NCI-H2029 treated with DMSO at 0.1 percent for 48 hours (cell line): ENCODE data around the gene SGIP1.

ENCODE experiments used
- DNase-seq: peaks from one replicate; lab custom pipeline; 2025; lab: John Stamatoyannopoulos, UW

SGIP1 gene

GRCh38 chr1:66523562-66523961 lies 10.4 kb upstream of the SGIP1 start:
- DNase-seq, result no peak

- no peak for DNase-seq
Measured at GRCh38 chr1:66525086-66525485, 8.9 kb upstream of the SGIP1 start.

DNA sequence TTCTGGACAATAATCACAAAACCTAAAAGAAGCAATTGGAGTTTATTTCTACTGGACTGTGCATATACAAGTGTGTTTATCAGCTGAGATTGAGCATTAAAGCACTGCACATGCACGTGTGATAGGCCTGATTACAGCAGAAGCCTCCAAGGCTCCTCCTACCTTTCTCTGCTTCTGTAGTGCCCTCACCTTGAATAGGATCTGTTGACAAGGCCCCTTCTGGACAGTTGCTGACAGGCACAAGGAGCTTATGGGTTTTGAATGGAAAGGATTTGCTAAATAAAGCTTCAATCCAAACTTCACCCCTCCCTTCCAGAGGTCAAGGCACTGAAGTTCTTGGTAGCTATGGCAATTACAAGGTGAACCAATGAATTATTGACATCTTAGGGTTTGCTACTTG lies 7.9 kb upstream of the SGIP1 start:
- no peak for DNase-seq

DNA sequence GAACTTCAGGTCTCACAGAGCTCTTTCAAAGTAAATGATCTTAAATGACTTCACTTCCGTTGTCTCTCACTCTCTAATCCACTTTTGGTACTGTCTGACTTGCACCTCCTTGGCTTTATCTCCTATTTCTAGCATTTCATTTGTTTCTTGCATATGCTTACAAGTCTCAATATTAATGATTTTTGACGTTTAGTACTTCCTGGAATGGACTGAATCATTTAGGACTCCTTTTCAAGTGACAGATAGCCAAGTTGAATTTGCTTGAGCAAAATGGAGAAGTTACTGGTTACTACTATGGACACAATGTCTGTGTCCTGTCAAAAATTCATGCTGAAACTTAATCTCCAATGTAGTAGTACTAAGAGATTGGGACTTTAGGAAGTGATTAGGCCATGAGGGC lies 7.0 kb upstream of the SGIP1 start:
- DNase-seq, result no peak

DNA sequence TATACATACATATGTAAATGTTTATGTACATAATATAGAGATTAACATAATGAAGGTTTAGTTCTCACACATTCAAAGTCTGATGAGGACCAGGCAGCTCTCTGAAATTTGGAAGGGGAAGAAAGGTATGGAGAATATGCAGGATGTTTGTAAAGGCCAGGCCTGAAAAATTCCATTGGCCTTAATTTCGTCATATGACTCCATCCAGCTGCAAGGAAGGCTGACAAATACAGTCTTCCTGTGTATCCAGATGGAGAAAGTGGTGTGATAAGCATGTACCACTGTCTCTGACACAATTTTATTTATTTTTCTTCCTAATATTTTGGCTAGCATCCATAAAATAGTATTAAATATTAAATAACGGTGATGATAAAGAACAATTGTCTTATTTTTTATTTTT lies 6.3 kb upstream of the SGIP1 start:
- no peak for DNase-seq

GRCh38 chr1:66528580-66528979 lies 5.4 kb upstream of the SGIP1 start:
- no peak for DNase-seq

DNA sequence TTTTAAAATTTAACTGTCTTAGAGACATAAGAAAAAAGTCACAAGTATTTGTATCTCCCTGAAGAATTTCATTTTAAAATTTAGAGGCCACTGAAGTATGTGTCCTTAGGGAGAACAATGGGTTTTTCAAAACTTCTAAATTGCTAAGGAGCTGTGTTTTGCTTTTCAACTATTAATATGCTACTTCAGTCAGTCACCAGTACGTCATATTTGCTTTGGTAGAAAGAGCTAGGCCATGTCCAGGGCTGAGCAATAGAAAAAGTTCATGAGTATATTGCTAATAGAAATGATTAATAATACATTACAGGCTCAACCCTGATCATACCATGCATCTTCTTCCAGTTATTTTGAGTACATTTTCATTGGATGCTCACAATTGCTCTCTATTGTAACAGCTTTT lies 1.7 kb upstream of the SGIP1 start:
- DNase-seq, result no peak

- no peak for DNase-seq
Measured at GRCh38 chr1:66532798-66533783, 862 bp upstream of the SGIP1 start.

DNA sequence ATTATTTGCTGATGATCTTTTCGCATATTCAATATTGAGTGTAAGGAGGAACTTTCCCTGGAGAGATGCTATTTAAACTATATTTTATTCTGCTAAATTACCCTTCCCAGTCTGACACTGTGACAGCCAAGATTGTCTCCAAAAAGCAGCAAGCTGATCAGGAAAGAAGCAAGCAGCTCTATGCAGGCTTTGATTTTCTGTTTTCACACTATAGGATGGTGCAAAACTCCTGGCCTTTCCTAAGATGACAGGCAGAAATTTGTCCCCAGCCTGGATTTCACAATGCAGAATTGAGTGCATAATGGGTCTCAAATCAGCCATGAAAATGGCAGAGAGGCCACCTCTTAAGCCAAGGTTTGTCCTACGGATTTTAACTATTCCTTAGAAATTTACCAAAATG lies 1.1 kb downstream of the SGIP1 start:
- no peak for DNase-seq

DNA sequence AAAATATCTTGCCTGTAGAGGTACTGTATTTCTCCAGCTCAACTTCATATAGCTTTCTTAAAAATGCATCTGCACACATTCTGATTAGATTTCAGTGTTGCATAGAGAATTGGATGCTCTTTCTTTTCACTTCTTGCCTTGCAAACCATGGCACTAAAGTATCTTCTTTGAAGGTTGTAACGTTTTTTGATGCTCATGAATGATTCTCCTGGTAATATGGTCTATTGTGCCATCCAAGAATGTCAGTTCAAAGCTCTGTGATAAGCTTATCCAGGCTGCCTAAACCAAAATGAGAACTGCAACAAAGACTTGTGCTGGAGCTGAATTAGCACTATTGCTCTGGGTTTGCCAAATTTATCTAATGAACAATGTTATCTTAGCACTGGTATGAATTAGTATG lies 1.9 kb downstream of the SGIP1 start:
- no peak for DNase-seq

DNA sequence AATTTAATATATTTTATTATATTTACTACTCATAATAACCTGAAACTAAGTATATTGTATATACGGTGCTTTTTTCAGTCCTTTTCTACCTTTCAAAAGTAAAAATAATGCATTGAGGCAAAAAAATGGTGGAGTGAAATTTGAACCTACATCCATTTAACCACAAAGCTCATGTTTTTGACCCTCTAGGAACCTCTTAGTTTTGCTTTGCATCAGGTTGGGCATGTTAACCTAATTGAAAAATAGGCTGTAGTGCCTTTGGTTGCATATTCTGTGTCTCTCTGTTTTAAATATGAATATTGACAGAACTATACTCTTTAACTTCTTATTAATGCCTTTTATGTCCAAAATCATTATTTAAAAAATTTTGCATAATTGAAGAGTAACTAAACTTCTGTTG lies 3.8 kb downstream of the SGIP1 start:
- no peak for DNase-seq

- DNase-seq, result no peak
Measured at GRCh38 chr1:66539491-66539890, 5.5 kb downstream of the SGIP1 start.

DNA sequence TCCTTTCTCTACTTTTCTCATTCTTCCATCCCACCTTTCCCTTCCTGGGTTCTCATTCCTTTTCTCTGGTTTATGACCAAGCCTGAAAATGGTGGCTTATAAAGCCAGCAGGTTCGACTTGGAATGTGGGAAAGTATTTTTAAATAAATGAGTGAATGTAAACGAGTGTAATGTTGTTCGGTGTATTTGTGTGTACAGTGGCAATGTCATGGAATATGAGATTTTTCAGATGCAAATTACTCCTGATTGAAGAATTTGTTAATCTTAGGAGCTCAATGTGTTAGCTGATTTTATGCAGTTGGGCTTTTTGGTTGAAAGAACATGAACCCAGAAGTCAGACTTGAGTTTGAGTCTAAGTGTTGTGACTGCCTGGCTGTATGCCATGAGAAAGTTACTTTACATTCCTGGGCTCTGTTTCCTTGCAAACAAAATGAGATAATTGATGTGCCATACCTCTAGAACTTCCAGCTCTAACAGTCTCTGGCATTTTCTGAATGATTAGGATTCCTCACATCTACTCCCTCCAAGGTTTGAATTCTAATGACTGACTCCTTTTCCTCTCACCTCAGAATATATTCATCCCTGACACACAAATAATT lies 6.6 kb downstream of the SGIP1 start:
- DNase-seq, result no peak

DNA sequence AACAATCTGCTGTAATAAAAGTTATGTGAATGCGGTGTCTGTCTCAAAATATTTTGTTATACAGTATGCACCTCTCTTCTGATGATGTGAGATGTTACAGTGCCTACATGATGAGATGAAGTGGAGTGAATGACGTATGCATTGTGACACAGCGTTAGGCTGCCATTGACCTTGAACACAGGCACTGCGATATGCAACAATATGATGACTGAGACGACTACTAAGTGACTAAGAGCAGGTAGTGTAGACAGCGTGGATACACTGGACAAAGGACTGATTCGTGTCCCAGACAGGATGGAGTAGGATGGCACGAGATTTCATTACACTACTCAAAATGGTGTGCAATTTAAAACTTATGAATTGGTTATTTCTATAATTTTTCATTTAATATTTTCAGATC lies 8.4 kb downstream of the SGIP1 start:
- DNase-seq, result peak; percentile 65

DNA sequence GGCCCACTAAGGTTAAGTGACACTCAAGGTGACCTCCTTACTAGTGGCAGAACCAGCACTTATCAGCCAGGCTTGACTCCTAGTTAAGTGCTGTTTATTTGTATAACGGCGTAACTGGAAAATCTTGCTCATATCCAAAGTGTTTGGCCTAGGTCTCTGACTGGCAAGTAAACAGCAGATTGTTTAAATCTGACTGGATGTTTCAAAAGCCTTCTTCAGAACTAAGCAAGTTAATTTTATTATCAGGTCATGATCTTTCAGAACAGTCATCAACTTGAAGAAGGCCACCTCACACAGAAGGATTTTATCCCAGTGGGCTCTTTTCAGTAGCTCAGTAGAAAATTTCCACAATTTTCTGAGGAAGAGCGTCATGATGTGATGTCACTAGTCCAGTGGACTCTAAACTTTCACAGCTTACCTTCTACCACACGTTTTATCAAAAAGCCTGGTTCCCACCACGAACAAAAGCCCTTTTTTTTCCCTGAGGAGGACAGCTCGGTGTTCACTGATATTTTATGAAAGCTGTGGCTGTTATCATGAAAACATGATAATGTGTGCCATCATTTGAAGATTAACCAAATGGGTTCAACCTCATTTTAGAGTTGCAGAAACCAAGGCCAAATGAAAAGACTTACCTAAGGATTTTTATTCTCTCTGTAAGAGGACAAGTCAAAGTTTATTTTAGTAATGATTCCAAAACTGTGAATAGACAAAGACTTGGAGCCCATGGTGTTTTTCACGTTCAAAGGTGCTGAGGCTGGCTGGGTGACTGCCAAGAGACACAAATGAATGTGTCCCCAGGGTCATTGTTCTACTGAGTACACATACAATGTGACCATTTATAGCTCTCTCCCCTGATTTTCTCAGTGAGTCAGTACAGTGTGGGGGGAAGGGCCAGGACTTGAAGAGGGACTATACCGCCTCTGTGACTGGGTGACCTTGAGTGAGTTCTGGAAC lies 9.1 kb downstream of the SGIP1 start:
- DNase-seq, result peak; percentile 99

DNA sequence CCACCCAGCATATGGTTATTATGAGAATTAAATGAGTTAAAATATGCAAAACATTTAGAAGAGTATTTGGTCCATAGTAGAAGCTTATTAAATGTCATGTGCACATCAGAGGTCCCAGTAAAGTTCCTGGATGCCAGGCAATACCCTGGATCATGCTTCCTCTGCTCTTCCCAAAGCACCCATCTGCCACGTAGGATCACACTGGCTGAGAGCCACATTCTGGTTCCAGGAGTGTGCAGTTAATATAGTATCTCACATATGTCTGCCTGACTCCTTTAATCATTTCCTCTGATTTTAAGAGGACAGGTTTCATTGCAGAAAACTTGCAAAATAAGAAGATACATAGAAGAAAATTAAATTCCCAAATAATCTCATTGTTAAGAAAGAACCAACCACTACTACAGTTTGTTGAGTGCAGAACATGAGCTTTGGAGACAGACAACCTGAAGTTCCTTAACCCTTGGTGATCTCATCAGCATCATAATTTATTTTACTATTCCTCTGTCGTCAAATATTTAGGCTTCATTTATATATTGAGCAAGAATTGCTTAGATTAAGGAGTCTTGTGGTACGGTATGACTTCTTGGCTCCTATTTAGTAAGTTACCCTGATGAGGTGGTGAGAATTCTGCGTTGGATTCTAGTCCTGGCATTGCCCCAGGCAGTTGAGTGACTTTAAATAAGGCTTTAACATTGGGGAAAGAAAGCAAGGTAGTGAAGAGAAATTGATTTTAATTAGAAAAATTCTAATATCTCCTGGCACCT lies 12.3 kb downstream of the SGIP1 start:
- DNase-seq, result no peak

GRCh38 chr1:66549017-66549416 lies 15.1 kb downstream of the SGIP1 start:
- DNase-seq, result no peak

GRCh38 chr1:66550243-66550642 lies 16.3 kb downstream of the SGIP1 start:
- no peak for DNase-seq

GRCh38 chr1:66552287-66552686 lies 18.3 kb downstream of the SGIP1 start:
- DNase-seq, result no peak

GRCh38 chr1:66552829-66553228 lies 18.9 kb downstream of the SGIP1 start:
- no peak for DNase-seq

GRCh38 chr1:66553846-66554245 lies 19.9 kb downstream of the SGIP1 start:
- DNase-seq, result no peak

DNA sequence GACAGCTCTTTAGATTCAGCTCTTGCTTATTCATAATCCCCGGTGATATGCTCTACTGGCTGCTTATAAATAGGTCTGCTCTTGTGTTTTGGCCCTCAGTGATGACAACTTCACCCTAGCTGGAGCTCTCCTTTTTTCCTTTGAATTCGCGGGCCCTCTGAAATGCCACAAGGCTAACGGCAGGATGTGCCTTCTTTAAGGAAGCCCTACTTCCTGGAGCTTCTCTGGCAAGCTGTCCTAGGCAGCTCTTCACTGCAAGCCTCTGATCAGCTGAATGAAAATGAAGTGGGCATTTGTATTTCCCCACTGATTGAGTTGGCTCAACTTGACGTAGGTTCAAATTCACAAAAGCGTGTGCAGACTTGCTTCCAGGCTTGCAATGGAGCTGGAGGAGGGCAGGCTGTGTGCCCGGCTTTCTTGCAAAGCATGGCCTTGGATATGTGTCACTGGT lies 22.2 kb downstream of the SGIP1 start:
- DNase-seq, result peak; percentile 90
